Keratinocyte (primary cell): ENCODE measurements around the gene NTRK1.

ENCODE experiments used
- EZH2 ChIP-seq: IDR thresholded peaks from one replicate; pipeline ENCODE4 v1.6.1; 2012; ENCODE audit warnings: inconsistent platforms, mild to moderate bottlenecking, low read length, moderate library complexity
- TF ChIP-seq, protein P1 (sequence below), 3 experiments: IDR thresholded peaks in 1 of 3; conservative IDR thresholded peaks in 1 of 3; optimal IDR thresholded peaks in 1 of 3; 2 replicates in 2 of 3; 3 replicates in 1 of 3; pipeline versions ENCODE3 to v1.5.1; 2011; ENCODE audit warnings: low read length in 3 of 3, mild to moderate bottlenecking in 3 of 3, moderate library complexity in 2 of 3, control low read depth in 1 of 3, inconsistent platforms in 1 of 3; ENCODE audit not compliant: insufficient read depth in 2 of 3; ENCODE audit errors: extremely low read depth in 1 of 3

DNA sequence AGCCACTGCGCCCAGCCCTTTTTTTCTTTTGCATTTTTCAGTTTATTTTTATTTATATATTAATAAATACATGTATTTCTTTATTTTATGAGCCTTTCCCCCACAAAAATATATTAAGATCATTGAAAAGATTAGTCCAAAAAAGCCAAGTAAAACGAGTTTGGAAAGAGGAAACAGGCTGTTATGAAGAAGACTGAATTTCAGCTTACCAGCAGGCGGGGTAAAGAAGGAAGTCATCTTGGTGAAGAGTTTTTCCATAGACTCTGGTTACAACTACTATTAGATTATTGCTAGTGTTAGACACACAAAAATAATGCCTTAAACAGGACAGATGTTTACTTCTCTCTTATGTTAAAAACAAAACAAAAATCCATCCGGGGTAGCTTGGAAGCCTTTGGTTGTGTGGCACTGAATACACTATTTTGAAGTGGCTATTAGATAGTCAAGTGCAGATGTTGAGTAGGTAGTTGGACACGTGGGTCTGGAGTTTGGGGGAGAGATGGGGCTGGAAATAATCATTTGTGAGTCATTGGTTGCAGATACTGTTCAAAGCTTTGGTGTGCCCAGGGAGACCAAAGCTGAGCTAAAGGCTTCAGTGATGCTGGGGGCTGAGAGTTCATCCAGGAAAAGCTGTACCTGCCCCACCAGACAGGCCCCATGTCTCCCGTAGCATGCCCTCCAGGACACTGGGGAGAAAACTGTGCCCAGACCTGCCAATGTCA, 51.1 kb downstream of the NTRK1 start:
- TF ChIP-seq, protein P1, sequence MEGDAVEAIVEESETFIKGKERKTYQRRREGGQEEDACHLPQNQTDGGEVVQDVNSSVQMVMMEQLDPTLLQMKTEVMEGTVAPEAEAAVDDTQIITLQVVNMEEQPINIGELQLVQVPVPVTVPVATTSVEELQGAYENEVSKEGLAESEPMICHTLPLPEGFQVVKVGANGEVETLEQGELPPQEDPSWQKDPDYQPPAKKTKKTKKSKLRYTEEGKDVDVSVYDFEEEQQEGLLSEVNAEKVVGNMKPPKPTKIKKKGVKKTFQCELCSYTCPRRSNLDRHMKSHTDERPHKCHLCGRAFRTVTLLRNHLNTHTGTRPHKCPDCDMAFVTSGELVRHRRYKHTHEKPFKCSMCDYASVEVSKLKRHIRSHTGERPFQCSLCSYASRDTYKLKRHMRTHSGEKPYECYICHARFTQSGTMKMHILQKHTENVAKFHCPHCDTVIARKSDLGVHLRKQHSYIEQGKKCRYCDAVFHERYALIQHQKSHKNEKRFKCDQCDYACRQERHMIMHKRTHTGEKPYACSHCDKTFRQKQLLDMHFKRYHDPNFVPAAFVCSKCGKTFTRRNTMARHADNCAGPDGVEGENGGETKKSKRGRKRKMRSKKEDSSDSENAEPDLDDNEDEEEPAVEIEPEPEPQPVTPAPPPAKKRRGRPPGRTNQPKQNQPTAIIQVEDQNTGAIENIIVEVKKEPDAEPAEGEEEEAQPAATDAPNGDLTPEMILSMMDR (optimal IDR thresholded peaks at IDR 0.05 in 1 of 3, IDR thresholded peaks at IDR 0.05 in 1 of 3, conservative IDR thresholded peaks at IDR 0.05 in 1 of 3; ENCODE audit: extremely low read depth in 1 of 3, insufficient read depth in 2 of 3, low read length in 3 of 3), result no peak
- TF ChIP-seq EZH2, result no peak
